ENCODE data around the gene CCDC77. TPM values are rescaled to one million over a fixed set of nuclear protein-coding genes. Genes with fewer than 3 reads are reported as not detected.

CCDC77 gene
- total RNA-seq, 4 donors from 2014 or later, result 7.7 to 12.2 (median 10.2) TPM

DNA sequence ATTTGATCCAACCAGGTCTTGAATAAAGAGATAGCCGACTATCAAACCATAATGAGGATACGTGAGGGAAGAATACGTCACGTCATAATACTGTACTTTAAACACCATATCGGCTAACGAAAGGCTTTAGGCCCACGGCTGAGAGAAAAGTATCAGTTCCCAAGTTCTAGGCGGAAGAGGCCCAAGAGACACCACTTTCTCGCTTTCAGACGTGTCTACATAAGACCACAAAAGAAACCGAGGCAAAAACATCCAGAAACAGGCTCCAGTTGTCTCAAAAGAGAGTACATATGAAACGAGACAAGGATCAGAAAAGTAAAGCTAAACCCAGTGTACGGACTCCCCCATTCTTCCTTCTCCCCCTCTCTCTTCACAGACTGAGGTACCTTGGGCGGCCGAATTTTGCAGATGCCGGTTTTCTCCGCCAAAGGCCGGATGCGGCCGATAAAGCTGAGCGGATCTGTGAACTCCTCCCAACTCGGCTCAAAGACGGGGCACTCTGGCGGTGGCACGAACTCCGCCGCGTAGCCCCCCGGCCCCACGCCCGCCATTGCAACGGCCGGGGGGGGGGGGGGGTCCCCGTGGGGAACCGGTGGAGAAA is 12.8 kb upstream of the CCDC77 start:
- no peak for TF ChIP-seq CTCF (IDR thresholded peaks at IDR 0.05; ENCODE audit: low read depth)

GRCh38 chr12:389142-390096 is 12.0 kb upstream of the CCDC77 start, which contains the start of gene KDM5A:
Gene KDM5A (minus strand): TSS chr12:389320. CDS start chr12:389091, 229 bp downstream.
- no peak for TF ChIP-seq CTCF (IDR thresholded peaks at IDR 0.05; ENCODE audit: low read depth)

- TF ChIP-seq CTCF (IDR thresholded peaks at IDR 0.05; ENCODE audit: low read depth), result no peak
Measured at GRCh38 chr12:400828-401227, 616 bp upstream of the CCDC77 start.

DNA sequence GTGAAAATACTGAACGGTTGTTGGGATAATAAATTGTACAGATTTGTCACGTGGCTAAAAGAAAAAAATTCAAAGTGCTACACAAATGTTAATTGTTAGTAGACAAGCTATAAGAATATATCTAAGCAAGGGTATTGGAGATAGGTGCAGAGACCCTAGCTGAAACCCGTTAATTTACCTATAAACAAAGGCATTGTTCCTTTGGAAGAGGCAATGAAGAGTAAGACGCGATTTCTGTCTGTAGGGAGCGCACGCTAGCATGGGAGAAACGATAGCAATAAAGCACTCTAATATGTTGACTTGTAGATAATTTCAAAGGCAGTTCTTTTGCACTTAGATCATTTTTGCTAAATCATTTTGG is 565 bp downstream of the CCDC77 start:
- no peak for TF ChIP-seq CTCF (IDR thresholded peaks at IDR 0.05; ENCODE audit: low read depth)

GRCh38 chr12:414859-415258 is 13.4 kb downstream of the CCDC77 start:
- TF ChIP-seq CTCF (IDR thresholded peaks at IDR 0.05; ENCODE audit: low read depth), result no peak

GRCh38 chr12:418432-418831 is 17.0 kb downstream of the CCDC77 start:
- TF ChIP-seq CTCF (IDR thresholded peaks at IDR 0.05; ENCODE audit: low read depth), result no peak

GRCh38 chr12:422526-422925 is 21.1 kb downstream of the CCDC77 start:
- TF ChIP-seq CTCF (IDR thresholded peaks at IDR 0.05; ENCODE audit: low read depth), result no peak

Data from subcutaneous adipose tissue (tissue), 4 donors.